ENCODE results near the gene SSBP3.

DNA sequence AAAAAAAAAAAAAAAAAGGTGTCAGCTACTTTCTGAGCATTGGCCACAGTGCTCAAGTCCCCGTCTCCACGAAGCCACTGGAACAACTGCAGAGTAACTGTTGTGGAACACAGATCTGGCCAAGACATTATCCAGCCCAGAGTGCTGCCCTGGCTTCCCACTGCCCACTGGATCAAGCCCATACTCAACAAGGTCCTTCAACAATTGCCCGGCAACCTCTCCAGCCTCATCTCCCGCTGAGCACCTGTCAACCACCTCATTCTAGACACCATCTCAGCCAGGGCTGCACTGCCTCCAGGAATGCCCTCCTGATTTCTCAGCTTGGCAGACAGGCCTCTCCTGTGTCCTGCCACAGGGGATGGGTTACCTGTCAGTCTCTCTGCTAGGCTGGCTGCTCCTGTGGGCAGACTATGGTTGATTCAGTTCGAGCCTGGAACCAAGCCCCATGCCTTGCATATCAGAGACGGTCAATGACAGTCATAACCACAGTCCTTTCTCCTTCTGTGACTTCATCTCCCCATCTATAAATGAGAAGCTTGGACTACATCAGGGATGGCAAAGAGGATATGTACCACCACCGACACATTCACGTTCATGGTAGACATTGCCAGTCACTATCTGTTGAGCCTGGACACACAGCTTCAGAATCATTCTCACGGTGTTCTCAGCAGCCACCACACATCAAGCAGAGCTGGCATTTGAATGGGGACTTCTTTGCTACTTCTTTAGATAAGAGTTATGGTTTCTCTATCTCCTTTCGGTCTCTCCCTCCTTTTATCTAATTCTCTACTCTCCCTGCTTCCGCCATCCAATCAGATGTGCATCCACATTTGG is 129.4 kb downstream of the SSBP3 start:
- TF ChIP-seq CTCF (IDR thresholded peaks at IDR 0.05) = no peak
- TF ChIP-seq POLR2A (IDR thresholded peaks at IDR 0.05; ENCODE audit: low read depth) = no peak
